ENCODE data around the gene SRR.

Gene SRR

DNA sequence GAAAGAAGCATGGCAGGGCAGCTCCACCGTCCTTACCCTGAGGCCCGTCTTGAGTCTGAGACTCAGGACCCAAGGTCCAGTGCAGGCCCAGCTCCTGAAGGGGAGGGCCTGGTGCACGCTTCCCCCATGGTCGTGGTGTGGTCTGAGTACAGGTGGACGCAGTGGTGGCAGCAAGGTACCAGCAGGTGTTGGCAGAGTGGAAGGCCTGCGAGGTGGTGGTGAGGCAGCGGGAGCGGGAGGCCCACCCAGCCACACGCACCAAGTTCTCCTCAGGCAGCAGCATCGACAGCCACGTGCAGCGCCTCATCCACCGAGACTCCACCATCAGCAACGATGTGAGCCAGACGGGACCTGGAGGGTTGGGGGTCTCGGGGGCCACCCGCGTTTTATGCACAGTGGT is 69.4 kb downstream of the SRR start:
- no peak for DNase-seq

Data from activated CD4-positive, CD25-positive, alpha-beta regulatory T cell treated with anti-CD3 and anti-CD28 coated beads, Interleukin-2, amount 50 U/mL, for 72 hours (primary cell).